IMR-90 (cell line): ENCODE data around the gene PCMTD2. TPM values are rescaled to one million over a fixed set of nuclear protein-coding genes. Genes with fewer than 3 reads are reported as not detected.
"Not testable (repeated sequence)": the region's sequence is repeated elsewhere in the genome, so short reads cannot be mapped to it uniquely, and the experiment has no call there.

ENCODE experiments used
- ATAC-seq: fragments of 200-7000 bp; cut with Tn5 transposase; 2 replicates; pipeline ENCODE4 v1.9.1; 2020; ENCODE audit warnings: low read depth, mild to moderate bottlenecking, moderate library complexity
- BruUV-seq: library from RNA; stranded (reverse); fragments of 400-500 nt; replicated peaks from 2 replicates; lab custom pipeline; 2021; lab: Mats Ljungman, UMichigan
- CTCF ChIA-PET: fragments of 300-600 bp; formaldehyde crosslinking; extraction: SDS; loops from one replicate; lab custom pipeline; 2021; ENCODE audit warnings: antibody characterized with exemption; lab: Yijun Ruan, JAX
- POLR2A ChIA-PET: fragments of 300-600 bp; sonication (Branson Sonifier 250); formaldehyde crosslinking; loops from one replicate; lab custom pipeline; 2022; ENCODE audit warnings: antibody characterized with exemption; ENCODE audit not compliant: unreplicated experiment; lab: Charles Lee
- DNase-seq: peaks from one replicate; pipeline ENCODE4 v3.0.0; 2013
- H2AFZ ChIP-seq: replicated peaks from 2 replicates; pipeline ENCODE3; 2013; ENCODE audit warnings: low read length, mild to moderate bottlenecking; ENCODE audit not compliant: poor library complexity
- H2AK5ac ChIP-seq: 2 replicates; pipeline ENCODE4 v1.6.1; 2013; ENCODE audit warnings: low read depth, low read length, inconsistent platforms
- H2AK9ac ChIP-seq: replicated peaks from 2 replicates; pipeline ENCODE3; 2013; ENCODE audit warnings: mild to moderate bottlenecking, low read depth, low read length, moderate library complexity; ENCODE audit not compliant: poor library complexity
- H2BK120ac ChIP-seq: 2 replicates; pipeline ENCODE4 v1.6.1; 2013; ENCODE audit warnings: low read depth, low read length, inconsistent platforms
- H2BK15ac ChIP-seq: 3 replicates; pipeline ENCODE4 v1.6.1; 2013; ENCODE audit warnings: low read depth, low read length, inconsistent platforms
- H2BK20ac ChIP-seq: 2 replicates; pipeline ENCODE4 v1.6.1; 2013; ENCODE audit warnings: low read depth, mild to moderate bottlenecking, inconsistent platforms, low read length, moderate library complexity
- H2BK5ac ChIP-seq: 2 replicates; pipeline ENCODE4 v1.6.1; 2013; ENCODE audit warnings: mild to moderate bottlenecking, low read depth, low read length, inconsistent platforms; ENCODE audit not compliant: poor library complexity, severe bottlenecking
- H3K14ac ChIP-seq: replicated peaks from 2 replicates; pipeline ENCODE4 v1.6.1; 2013; ENCODE audit warnings: low read depth, low read length, inconsistent platforms
- H3K18ac ChIP-seq: 2 replicates; pipeline ENCODE4 v1.6.1; 2013; ENCODE audit warnings: low read depth, low read length, control low read depth
- H3K23ac ChIP-seq: 2 replicates; pipeline ENCODE4 v1.6.1; 2013; ENCODE audit warnings: low read depth, low read length, inconsistent platforms
- H3K27ac ChIP-seq: 2 replicates; pipeline ENCODE4 v1.5.1; 2013; ENCODE audit warnings: mild to moderate bottlenecking, control low read depth, low read length; ENCODE audit not compliant: insufficient read depth
- H3K27me3 ChIP-seq: 2 replicates; pipeline ENCODE4 v1.6.1; 2013; ENCODE audit warnings: low read length; ENCODE audit not compliant: control insufficient read depth, insufficient read depth
- H3K36me3 ChIP-seq: 2 replicates; pipeline ENCODE4 v1.6.1; 2013; ENCODE audit warnings: low read length, mixed read lengths; ENCODE audit not compliant: control insufficient read depth, insufficient read depth
- H3K4ac ChIP-seq: 2 replicates; pipeline ENCODE4 v1.6.1; 2013; ENCODE audit warnings: low read depth, low read length, inconsistent platforms
- H3K4me1 ChIP-seq: 2 replicates; pipeline ENCODE4 v1.6.1; 2013; ENCODE audit warnings: low read length, mixed read lengths; ENCODE audit not compliant: control insufficient read depth, insufficient read depth
- H3K4me2 ChIP-seq: 2 replicates; pipeline ENCODE4 v1.6.1; 2013; ENCODE audit warnings: low read depth, mild to moderate bottlenecking, control low read depth, low read length, moderate library complexity
- H3K4me3 ChIP-seq: 2 replicates; pipeline ENCODE4 v1.5.1; 2013; ENCODE audit warnings: low read depth, mild to moderate bottlenecking, control low read depth, low read length, moderate library complexity; ENCODE audit not compliant: insufficient read depth
- H3K56ac ChIP-seq: 2 replicates; pipeline ENCODE4 v1.6.1; 2013; ENCODE audit warnings: low read length, inconsistent platforms; ENCODE audit not compliant: insufficient read depth; ENCODE audit errors: extremely low read depth
- H3K79me1 ChIP-seq, 2 experiments: 2 replicates each; pipeline ENCODE4 v1.6.1; 2013; ENCODE audit warnings: low read length in 2 of 2, inconsistent platforms in 1 of 2, low read depth in 1 of 2
- H3K9ac ChIP-seq: 2 replicates; pipeline ENCODE4 v1.6.1; 2013; ENCODE audit warnings: low read depth, low read length, control low read depth
- H3K9me1 ChIP-seq: 2 replicates; pipeline ENCODE4 v1.6.1; 2013; ENCODE audit warnings: low read length, inconsistent platforms; ENCODE audit not compliant: insufficient read depth
- H3K9me3 ChIP-seq: 2 replicates; pipeline ENCODE4 v1.6.1; 2013; ENCODE audit warnings: low read length; ENCODE audit not compliant: control insufficient read depth, insufficient read depth
- H4K20me1 ChIP-seq: 2 replicates; pipeline ENCODE4 v1.6.1; 2013; ENCODE audit warnings: low read length, inconsistent platforms; ENCODE audit not compliant: insufficient read depth
- H4K5ac ChIP-seq: 2 replicates; pipeline ENCODE4 v1.6.1; 2013; ENCODE audit warnings: mild to moderate bottlenecking, low read depth, low read length, control low read depth
- H4K8ac ChIP-seq, 2 experiments: 2 replicates each; pipeline ENCODE4 v1.6.1; 2013; ENCODE audit warnings: low read depth in 2 of 2, low read length in 2 of 2, control low read depth in 1 of 2, inconsistent platforms in 1 of 2
- H4K91ac ChIP-seq: 2 replicates; pipeline ENCODE4 v1.6.1; 2013; ENCODE audit warnings: low read depth, low read length, inconsistent platforms; ENCODE audit not compliant: insufficient read depth
- WGBS, 2 experiments: methylation state at CpG; one replicate each; pipeline versions ENCODE4 v1.1.5 to v1.1.7; 2013; ENCODE audit warnings: missing lambda C conversion rate in 2 of 2; ENCODE audit not compliant: insufficient read length in 1 of 2; ENCODE audit errors: extremely low coverage in 2 of 2; 5-methylcytosine and 5-hydroxymethylcytosine counted together
- dilution Hi-C: fragments of 300-500 bp; cut with HindIII; formaldehyde crosslinking; loops from one replicate; pipeline ENCODE4 v1.14.3; 2018; ENCODE audit warnings: low sequenced_read_pairs; ENCODE audit not compliant: unreplicated experiment
- in situ Hi-C: fragments of 300-500 bp; cut with MboI; formaldehyde crosslinking; loops from 3 replicates; pipeline ENCODE4 v1.14.3; 2019; ENCODE audit warnings: low sequenced_read_pairs, inconsistent platforms, mixed read lengths
- intact Hi-C: fragments of 100-400 bp; cut with micrococcal nuclease; formaldehyde crosslinking; loops from 2 replicates; pipeline ENCODE4 v1.10.0; 2022
- polyA plus RNA-seq, 3 experiments: library from polyadenylated mRNA; depleted of rRNA; stranded (reverse); fragments of >200 nt; gene quantifications; 2 replicates each; pipeline ENCODE4 v1.2.3, GENCODE V29; 2012; ENCODE audit warnings: low replicate concordance in 1 of 3
- total RNA-seq: library from RNA; depleted of rRNA; stranded (reverse); fragments of >200 nt; gene quantifications from 2 replicates; pipeline ENCODE4 v1.2.3, GENCODE V29; 2012

The PCMTD2 gene
- total and polyA plus RNA-seq, 2 of the 4 experiments (the other 2 are of a cell fraction) = 23.6 to 28.3 TPM

DNA sequence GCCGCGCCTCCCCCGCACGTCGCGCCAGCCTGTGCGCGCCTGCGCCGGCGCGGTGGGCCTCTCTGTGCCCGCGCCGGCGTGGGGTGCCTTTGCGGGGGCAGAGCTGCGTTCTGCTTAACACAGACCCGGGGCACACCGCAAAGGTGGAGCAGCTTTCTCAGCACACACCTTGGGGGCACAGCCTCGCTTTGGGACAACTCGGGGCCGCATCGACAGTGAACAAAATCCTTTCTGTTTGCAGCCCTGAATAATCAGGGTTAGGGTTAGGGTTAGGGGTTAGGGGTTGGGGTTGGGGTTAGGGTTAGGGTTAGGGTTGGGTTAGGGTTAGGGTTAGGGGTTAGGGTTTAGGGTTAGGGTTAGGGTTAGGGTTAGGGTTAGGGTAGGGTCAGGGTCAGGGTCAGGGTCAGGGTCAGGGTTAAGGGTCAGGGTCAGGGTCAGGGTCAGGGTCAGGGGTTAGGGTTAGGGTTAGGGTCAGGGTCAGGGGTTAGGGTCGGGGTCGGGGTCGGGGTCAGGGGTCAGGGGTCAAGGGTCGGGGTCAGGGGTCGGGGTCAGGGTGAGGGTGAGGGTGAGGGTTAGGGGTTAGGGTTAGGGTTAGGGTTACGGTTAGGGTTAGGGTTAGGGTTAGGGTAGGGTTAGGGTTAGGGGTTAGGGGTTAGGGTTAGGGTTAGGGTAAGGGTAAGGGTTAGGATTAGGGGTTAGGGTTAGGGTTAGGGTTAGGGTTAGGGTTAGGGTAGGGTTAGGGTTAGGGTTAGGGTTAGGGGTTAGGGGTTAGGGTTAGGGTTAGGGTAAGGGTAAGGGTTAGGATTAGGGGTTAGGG lies 31.1 kb downstream of the PCMTD2 start:
- H3K9me1 ChIP-seq, H4K8ac ChIP-seq, H2AFZ ChIP-seq, H2BK15ac ChIP-seq, H3K4me2 ChIP-seq, H3K27ac ChIP-seq, in situ Hi-C loops, H3K14ac ChIP-seq, H4K91ac ChIP-seq, intact Hi-C loops, H3K4ac ChIP-seq, H3K9me3 ChIP-seq, H2AK5ac ChIP-seq, H3K4me1 ChIP-seq, H3K56ac ChIP-seq, DNase-seq, H3K4me3 ChIP-seq, H3K9ac ChIP-seq, POLR2A ChIA-PET, H3K18ac ChIP-seq, dilution Hi-C loops, H2BK120ac ChIP-seq, H2BK5ac ChIP-seq, BruUV-seq, H2BK20ac ChIP-seq, H4K20me1 ChIP-seq, H3K27me3 ChIP-seq, H2AK9ac ChIP-seq, H3K36me3 ChIP-seq, CTCF ChIA-PET, H3K79me1 ChIP-seq, H3K23ac ChIP-seq, H4K5ac ChIP-seq: not testable (repeated sequence)
- ATAC-seq = peak; percentile 69
- 97% methylated on average over 11 of the region's 30 CpGs; no CpG with 5 or more reads in 1 of the 2 experiments for WGBS, 2 experiments

DNA sequence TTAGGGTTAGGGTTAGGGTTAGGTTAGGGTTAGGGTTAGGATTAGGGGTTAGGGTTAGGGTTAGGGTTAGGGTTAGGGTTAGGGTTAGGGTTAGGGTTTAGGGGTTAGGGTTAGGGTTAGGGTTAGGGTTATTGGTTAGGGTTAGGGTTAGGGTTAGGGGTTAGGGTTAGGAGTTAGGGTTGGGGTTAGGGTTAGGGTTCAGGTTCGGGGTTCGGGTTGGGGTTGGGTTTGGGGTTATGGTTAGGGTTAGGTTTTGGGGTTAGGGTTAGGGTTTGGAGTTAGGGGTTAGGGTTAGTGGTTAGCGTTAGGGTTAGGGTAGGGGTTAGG lies 31.7 kb downstream of the PCMTD2 start:
- H2AK9ac ChIP-seq, POLR2A ChIA-PET, H3K56ac ChIP-seq, H4K8ac ChIP-seq, H2BK120ac ChIP-seq, H3K4ac ChIP-seq, H3K18ac ChIP-seq, in situ Hi-C loops, H3K14ac ChIP-seq, H3K4me2 ChIP-seq, H2BK20ac ChIP-seq, H3K27me3 ChIP-seq, H3K36me3 ChIP-seq, DNase-seq, H3K23ac ChIP-seq, H4K20me1 ChIP-seq, H4K5ac ChIP-seq, dilution Hi-C loops, CTCF ChIA-PET, H2BK5ac ChIP-seq, H3K9me3 ChIP-seq, H4K91ac ChIP-seq, H3K4me3 ChIP-seq, H3K9me1 ChIP-seq, BruUV-seq, H3K9ac ChIP-seq, H3K27ac ChIP-seq, H2AFZ ChIP-seq, H3K4me1 ChIP-seq, intact Hi-C loops, H2BK15ac ChIP-seq, H2AK5ac ChIP-seq, H3K79me1 ChIP-seq, ATAC-seq: not testable (repeated sequence)
- 100% methylated on average over 1 to 2 of the region's 3 CpGs for WGBS, 2 experiments
